Myocyte (in vitro differentiated cells): ENCODE data around the gene PKLR. TPM values are rescaled to one million over a fixed set of nuclear protein-coding genes. Genes with fewer than 3 reads are reported as not detected.
A peak's percentile ranks its signal among the peaks of the same experiment; 100 is the strongest.
"Not testable (repeated sequence)": the region's sequence is repeated elsewhere in the genome, so short reads cannot be mapped to it uniquely, and the experiment has no call there.

Experiments
- DNase-seq: peaks from one replicate; pipeline ENCODE4 v3.0.0-alpha.2; 2012; ENCODE audit warnings: low read depth
- polyA plus RNA-seq: library from polyadenylated mRNA; unstranded; fragments of >200 nt; gene quantifications from one replicate; pipeline ENCODE4 v1.2.1, GENCODE V29; 2012; ENCODE audit warnings: missing spikeins
- total RNA-seq: library from RNA; depleted of rRNA; stranded (reverse); fragments of >200 nt; gene quantifications from 2 replicates; pipeline ENCODE4 v1.2.3, GENCODE V29; 2014

Gene PKLR
- total RNA-seq: not detected in 2 replicates
- 0.06 TPM for polyA plus RNA-seq

DNA sequence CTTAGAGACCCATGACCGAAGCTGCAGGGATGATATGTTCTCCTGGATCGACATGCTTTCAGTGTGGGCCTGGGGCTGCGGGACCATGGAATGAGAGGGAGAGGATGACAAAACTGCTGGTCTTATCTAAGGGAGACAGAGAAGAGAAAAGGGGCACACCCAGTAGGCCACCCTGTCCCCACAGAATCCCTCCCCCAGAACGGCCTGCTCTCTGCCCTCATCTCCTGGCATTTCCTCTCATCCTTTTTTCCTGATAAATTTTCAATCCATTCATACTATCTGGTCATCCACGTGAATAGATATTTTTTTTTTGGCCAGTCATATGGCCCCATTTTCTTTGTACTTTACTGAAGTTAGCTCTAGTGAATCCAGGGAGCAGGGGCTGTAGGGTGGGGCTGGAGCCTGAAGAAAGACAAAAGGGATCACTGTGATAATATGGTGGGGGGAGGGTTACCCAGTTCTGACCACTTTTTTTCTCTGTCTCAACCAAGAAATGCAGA lies at the start of gene PKLR:
TSS of gene PKLR (minus strand) at position 97 of the 500 bp plus-strand sequence. CDS start at position 54, 43 bp downstream.
- no peak for DNase-seq

DNA sequence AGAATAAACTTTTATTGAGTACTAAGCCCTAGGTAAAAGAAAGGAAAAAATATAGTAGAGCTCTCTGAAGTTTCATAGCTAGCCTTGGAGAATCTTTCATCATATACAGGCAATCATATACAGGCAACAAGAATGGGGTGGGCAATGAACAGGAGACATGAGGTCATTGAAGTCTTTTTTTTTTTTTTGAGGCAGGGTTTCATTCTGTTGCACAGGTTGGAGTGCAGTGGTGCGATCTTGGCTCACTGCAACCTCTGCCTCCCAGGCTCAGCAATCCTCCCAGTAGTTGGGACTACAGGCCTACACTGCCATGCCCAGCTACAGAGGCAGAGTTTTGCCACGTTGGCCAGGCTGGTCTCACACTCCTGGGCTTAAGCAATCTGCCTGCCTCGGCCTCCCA lies 41.6 kb upstream of the PKLR start:
- DNase-seq: no peak

DNA sequence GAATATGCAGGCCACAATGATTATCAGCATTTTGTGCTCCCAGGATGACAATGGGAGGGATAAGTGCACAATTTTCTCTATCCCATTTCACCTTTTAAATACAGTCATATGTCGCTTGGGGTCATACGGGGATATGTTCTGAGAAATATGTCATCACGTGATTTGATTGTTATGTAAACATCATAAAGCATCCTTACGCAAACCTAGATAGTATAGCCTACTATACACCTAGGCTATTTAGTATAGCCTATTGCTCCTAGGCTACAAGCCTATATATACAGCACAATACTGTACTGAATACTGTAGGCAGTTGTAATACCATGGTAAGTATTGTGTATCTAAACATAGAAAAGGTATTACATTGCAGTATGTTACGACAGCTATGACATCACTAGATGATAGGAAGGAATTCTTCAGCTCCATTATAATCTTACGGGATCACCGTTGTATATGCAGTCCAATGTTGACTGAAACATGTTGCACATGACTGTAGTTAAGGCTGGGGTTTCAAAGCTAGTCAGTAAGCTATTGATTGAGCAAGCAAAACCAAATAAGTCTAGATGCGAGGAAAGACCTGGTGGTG lies 38.4 kb upstream of the PKLR start:
- no peak for DNase-seq

DNA sequence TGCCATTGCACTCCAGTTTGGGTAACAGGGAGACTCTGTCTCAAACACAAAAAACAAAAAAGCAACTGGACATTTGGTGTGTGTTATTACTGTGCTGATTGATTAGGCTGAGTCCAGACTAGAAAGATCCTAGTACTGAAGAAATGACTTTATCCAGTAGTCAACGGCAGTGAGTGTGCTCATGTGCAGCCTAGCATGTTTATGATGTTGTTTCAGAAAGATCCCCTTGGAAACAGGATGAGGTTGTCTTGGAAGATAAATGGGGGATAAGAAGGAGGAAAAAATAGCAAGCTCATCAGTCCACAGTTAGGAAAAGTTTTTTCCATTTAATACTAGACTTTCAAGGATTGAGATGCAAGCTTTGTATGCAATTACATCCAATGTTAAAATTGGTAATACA lies 33.7 kb upstream of the PKLR start:
- no peak for DNase-seq

DNA sequence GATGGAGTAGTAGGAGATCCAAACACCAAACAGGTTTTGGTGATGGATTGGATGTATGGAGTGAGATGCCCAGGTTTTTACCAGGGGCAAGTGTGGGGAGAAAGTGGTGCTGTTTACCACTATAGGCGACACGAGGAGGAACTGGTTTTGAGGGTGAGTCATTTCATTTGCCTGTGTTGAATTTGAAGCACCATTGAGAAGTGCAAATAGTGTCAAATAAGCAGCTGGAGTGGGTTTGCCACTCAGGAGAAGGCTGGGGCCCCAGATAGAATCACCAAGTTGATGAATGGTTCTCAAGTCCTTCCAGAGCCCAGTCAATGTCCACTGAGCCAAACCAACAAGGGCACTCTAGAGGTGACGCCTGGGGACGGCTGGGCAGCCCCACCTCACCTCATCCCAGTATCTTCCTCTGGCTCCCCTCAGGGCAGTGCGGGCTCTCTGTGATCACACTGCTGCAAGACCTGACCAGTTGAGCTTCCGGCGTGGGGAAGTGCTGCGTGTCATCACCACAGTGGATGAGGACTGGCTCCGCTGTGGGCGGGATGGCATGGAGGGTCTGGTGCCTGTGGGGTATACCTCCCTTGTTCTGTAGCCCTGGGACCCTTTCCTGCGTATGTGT lies 28.9 kb upstream of the PKLR start:
- no peak for DNase-seq

DNA sequence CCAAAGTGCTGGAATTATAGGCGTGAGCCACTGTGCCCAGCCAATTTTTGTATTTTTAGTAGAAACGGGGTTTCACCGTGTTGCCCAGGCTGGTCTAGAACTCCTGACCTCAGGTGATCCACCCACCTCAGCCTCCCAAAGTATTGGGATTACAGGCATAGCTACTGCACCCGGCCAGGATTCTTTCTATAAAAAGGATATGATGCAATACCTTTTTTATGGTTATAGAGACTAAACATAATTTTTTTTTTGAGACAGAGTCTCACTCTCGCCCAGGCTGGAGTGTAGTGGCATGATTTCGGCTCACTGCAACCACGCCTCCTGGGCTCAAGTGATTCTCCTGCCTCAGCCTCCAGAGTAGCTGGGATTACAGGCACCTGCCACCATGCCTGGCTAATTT lies 27.6 kb upstream of the PKLR start:
- DNase-seq: not testable (repeated sequence)

DNA sequence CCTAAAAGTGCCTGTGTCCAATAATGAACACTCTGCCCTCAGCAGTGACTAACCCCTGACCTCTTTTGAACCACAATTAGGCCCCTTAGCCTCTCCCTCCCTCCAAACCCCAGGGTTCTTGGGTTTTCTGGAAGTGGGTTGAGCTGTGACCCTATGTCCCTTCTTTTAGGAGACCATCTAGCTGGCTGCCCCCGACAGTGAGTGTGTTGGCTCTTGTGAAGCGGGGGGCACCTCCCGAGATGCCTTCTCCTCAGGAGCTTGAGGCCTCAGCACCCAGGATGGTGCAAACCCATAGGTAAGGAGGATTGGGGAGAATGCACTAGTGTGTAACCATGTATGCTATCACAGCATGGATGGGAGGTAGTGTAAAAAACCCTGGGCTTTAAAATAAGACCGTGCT lies 26.7 kb upstream of the PKLR start:
- DNase-seq: no peak

DNA sequence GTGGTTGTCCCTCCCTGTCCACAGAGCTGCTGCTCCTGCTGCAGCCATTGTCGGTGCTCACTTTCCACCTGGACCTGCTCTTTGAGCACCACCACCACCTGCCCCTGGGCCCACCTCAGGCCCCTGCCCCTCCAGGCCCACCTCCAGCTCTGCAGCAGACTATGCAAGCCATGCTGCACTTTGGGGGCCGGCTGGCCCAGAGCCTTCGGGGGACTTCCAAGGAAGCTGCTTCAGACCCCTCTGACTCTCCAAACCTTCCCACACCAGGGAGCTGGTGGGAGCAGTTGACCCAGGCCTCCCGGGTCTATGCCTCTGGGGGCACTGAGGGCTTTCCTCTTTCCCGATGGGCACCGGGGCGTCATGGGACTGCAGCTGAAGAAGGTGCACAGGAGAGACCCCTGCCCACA lies 25.4 kb upstream of the PKLR start:
- no peak for DNase-seq

DNA sequence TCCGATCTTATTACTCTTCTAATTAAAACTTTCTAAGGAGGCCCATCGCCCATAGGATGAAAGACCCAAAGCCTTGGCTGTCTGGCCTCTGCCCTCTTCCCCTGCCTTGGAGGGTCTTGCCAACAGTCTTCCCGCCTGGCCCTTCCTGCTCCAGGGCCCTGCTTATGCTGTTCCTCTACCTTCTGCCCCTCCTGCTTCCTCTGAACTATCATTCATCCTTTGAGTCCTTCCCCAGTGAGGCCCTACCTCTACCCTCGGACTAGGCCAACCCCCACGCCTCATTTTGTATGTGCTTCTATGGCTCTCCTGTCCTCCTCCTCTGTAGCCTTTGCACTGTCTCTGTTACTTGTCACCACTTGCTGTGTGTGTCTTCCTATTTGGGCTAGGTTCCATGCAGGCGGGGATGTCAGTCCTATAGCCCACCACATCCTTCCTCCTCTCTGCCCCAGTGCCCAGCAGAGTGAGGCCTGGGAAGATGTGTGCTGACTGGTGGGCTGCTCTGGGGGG lies 24.8 kb upstream of the PKLR start:
- no peak for DNase-seq

DNA sequence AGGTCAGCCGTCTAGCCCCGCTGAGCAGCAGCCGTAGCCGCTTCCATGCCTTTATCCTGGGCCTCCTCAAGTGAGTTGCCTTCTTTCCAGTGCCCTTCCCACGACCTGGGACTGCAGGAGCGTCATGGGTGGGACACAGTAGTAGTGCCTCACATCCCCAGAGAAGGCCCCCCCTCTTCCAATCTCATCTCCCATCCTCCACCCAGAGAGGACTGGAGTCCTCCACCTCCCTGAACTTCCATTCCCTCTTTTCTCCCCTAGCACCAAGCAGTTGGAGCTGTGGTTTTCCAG lies 24.3 kb upstream of the PKLR start:
- DNase-seq: no peak

DNA sequence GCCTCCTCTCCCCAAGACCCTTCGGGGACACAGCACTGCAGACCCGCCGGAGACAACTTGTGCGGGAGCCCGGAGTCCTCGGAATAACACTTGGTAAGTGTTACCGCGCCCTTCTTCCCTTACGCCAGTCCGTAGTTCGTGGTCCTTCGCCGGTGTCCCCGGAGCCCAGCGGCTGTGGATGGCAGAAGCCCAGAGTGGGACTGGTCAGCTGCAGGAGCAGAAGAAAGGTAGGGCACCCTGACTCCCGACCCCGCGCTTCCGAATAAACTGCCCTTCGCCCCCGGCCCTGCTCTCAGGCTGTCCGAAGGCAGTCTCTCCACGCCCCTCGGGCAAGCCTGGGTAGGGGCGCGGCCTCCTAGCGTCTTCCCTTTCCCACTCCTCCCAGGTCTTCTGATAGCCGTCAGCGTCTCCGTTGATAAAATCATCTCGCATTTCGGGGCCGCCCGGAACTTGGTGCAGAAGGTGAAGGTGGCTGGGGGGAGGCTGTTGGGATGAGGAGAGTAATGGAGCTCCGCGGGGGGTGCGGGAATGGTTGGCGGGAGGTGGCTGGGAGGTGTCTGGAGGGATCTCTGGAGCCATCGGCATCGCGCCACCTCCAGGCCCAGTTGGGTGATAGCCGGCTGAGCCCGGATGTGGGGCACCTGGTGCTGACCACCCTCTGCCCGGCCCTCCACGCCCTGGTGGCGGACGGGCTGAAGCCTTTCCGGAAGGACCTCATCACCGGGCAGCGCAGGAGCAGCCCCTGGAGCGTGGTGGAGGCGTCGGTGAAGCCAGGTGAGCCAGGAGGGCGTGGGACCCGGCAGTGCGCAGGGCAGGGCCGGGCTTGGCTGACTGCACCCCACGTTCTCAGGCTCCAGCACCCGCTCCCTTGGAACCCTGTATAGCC lies 23.7 kb upstream of the PKLR start:
- peak; percentile 69 for DNase-seq

DNA sequence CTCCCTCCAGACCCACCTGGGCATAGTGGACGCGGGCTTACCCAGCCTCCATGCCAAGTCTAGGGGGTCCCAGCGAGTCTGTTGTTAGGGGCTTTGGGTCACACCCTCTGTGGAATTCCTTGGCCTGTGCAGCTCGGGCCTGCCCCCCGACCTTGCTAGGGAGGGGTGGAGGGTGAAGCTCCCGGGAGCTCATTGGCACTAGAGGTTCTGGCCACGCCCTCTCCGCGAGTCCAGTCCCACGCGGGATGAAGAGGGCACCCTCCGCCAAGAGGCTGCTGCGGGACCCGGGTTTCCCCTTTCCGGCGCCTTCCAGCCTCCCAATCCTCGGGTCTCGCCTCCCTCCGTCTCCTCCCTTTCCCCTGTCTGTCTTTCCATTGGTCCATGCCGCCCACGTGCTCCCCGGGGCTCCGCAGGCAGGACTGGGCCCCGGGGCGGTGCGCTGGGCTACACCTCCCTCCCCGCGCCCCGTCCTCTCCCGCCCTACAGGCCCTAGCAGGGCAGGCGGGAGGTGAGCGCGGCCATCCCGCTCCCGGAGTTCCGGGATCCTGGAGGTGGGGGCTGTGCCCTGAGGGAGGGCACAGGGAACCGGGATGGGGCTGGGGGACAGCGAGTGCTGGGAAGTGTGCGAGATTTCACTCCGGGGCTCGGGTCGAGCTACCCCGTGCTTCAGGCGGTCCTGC lies 22.9 kb upstream of the PKLR start:
- DNase-seq: peak; percentile 98

DNA sequence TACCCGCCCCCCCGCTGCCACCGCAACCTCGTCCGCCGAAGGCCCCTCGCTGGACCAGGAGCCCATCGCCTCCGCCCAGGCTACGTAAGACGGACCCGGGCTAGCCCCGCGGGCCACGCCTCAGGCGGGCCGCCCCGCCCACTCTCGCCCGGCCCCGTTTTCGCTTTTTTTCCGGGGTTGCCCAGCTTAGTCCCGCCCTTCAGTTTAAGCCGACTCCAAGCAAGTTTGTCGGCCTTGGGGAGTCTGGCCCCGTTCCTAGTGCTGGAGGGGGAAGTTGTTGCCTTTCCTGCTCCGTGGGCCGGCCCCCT lies 22.4 kb upstream of the PKLR start:
- DNase-seq: peak; percentile 87

DNA sequence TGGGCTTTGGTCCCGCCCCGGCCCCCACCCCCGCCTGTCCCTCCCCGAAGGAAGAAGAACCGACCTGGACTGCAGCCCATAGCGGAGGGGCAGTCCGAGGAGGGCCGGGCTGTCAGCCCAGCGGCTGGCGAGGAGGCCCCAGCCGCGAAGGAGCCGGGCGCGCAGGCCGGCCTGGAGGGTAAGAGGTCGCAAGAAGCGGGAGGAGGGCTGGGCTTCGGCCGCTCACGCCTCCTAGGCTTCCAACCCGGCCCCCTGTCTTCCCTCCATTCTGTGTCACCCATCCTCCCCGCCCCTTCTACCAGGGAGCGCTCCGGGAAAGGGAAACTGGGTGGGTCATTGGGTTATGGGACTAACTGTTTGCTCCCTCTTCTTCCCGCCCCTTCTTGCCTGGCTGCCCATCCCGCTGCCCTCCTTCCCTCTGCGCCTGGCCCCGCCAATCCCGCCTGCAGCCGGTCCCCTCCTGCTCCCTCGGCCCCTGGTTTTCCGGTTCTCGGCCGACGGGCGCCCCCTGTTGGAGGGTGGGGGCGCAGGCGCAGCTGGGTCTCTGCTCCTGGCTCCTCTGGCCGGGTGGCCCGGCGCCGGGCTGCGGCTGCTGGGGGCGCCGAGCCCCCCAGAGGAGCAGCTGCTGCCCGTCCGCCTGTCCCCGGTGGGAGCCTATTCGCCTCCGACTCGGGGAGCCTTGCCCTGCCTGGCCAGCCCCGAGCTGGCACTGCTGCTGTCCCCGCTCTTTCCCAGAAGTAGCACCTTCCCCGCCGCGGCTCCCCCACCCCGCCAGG lies 21.9 kb upstream of the PKLR start:
- DNase-seq: peak; percentile 97

DNA sequence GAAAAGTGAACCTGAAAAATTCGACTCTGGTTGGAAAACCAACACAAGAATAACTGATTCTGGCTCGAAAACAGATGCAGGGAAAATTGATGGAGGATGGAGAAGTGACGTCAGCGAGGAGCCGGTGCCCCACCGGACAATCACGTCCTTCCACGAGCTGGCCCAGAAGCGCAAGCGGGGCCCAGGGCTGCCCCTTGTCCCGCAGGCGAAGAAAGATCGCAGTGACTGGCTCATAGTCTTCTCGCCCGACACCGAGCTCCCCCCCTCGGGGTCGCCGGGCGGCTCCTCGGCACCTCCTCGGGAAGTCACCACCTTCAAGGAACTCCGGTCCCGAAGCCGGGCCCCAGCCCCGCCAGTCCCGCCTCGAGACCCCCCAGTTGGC lies 21.3 kb upstream of the PKLR start:
- DNase-seq: no peak

DNA sequence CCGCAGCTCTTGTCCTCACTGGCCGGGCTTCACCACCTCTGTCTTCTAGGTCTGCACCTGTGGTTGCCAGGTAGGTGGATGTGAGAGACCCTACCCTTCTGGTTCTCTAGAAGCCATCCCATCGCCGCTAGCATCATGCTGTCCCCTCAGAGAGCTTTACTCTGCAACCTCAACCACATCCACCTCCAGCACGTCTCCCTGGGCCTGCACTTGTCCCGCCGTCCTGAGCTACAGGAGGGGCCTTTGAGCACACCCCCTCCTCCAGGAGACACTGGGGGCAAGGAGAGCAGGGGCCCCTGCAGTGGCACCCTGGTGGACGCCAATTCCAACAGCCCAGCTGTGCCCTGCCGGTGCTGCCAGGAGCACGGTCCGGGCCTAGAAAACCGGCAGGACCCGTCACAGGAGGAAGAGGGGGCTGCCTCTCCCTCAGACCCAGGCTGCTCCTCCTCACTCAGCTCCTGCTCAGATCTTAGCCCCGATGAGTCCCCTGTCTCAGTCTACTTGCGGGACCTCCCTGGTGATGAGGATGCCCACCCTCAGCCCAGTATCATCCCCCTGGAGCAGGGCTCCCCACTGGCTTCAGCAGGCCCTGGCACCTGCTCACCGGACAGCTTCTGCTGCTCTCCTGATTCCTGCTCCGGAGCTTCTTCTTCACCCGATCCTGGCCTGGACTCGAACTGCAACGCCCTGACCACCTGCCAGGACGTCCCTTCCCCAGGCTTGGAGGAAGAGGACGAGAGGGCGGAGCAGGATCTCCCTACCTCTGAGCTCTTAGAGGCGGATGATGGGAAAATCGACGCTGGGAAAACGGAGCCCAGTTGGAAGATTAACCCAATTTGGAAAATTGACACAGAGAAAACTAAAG lies 20.6 kb upstream of the PKLR start:
- DNase-seq: no peak

DNA sequence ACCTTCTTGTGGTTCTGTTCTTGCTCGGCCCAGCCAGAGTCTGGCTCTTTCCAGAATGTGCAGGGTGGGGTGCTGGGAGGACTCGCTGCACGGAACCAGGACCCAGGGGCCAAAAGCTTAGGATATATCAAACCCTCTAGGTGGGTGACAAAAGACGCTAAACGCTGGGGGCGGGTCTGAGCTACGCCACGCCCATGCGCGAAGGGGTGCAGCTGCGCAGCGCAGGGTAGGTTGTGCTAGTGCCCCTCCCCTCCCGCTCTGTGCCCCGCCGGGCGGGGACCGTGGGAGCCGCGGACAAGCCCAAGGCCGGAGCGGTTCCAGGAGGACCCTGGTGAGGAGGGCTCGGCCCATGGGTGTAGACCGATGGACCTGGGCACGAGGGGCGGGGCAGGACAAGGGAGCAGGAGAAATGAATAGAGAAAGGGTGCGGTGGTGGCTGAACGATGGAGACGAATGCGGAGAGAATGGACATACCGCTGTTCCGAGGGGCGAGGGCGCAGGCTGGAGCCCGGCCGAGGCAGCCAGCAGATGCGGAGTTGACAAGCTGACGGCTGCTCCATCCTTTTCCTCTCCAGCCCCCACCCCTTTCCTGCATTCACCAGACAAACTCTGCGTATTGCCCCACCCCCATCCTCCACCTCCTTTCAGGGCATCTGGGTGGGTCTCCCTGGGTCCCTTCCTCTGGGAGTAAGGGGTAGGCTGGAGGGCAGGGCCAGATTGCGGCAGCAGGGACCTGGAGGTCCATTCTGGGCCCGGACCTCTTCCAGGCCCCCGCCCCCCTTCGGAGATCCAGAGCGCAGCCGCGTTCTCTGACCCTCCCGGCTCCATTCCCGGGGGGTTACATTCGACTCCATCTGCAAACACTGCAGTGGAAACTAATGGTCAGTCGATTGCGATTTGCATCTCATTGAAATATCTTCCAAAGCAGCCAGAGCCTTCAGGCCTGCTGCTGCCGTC lies 19.7 kb upstream of the PKLR start, which contains the start of gene RUSC1:
TSS of gene RUSC1 (plus strand) at position 234 of the 957 bp plus-strand sequence. CDS start 880 bp downstream, outside the sequence.
- DNase-seq: peak; percentile 64

DNA sequence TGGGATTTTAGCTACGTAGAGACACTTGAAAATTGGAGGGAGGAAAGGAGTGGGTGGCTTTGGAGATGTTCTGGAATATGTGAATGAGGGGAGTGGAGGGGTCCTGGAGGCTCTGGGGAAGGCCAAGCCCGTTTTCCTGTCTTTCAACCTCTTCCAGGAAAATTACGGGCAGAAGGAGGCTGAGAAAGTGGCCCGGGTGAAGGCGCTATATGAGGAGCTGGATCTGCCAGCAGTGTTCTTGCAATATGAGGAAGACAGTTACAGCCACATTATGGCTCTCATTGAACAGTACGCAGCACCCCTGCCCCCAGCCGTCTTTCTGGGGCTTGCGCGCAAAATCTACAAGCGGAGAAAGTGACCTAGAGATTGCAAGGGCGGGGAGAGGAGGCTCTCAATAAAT lies 19.0 kb upstream of the PKLR start:
- no peak for DNase-seq

DNA sequence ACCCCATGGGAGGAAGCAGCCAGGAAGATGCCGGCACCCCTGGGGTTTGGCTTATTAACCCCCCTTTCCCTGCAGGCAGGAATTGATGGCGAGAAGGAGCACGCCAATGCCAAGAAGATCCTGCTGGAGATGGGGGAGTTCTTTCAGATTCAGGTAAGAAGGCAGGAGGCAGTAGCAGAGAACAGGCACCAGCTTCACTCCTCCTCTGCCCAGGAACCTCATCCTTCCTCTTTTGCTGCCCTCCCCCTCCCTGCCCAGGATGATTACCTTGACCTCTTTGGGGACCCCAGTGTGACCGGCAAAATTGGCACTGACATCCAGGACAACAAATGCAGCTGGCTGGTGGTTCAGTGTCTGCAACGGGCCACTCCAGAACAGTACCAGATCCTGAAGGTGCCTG lies 18.3 kb upstream of the PKLR start:
- DNase-seq: no peak
